NB4 (cell line): ENCODE data around the gene ADAMTS13.

Experiments used
- DNase-seq: peaks from one replicate; pipeline ENCODE4 v3.0.0; 2010; ENCODE audit warnings: low read depth
- H3K4me3 ChIP-seq: one replicate; pipeline ENCODE4 v1.5.1; 2011; ENCODE audit warnings: mild to moderate bottlenecking, low read depth, low read length, moderate library complexity
- CTCF ChIP-seq: IDR thresholded peaks from one replicate; pipeline ENCODE4 v1.5.1; 2012; ENCODE audit warnings: low read depth, low read length
- MAX ChIP-seq: IDR thresholded peaks from 2 replicates; pipeline ENCODE4 v1.6.1; 2011; ENCODE audit warnings: low read depth, low read length
- MYC ChIP-seq: IDR thresholded peaks from 2 replicates; pipeline ENCODE4 v1.6.1; 2011; ENCODE audit warnings: low read depth, low read length
- POLR2A ChIP-seq: IDR thresholded peaks from 2 replicates; pipeline ENCODE4 v1.6.1; 2011; ENCODE audit warnings: mild to moderate bottlenecking; ENCODE audit not compliant: insufficient read length; ENCODE audit errors: extremely low read depth

ADAMTS13 gene

GRCh38 chr9:133474215-133474614 lies 52.0 kb downstream of the ADAMTS13 start:
- peak; percentile 73 for DNase-seq
- TF ChIP-seq POLR2A (no peak), MAX (peak; percentile 23; the same call in 1 of the 2 replicates), MYC (no peak)
- H3K4me3 ChIP-seq, result no peak overlapping the region

GRCh38 chr9:133474853-133475252 lies 52.7 kb downstream of the ADAMTS13 start:
- TF ChIP-seq POLR2A (no peak), CTCF (no peak), MAX (no peak), MYC (no peak)
- no peak for DNase-seq
- no peak overlapping the region for H3K4me3 ChIP-seq

GRCh38 chr9:133475292-133476012 lies 53.3 kb downstream of the ADAMTS13 start:
- no peak for TF ChIP-seq POLR2A
- no peak overlapping the region for H3K4me3 ChIP-seq
- DNase-seq, result no peak

GRCh38 chr9:133476036-133476931 lies 54.1 kb downstream of the ADAMTS13 start:
- no peak overlapping the region for H3K4me3 ChIP-seq
- DNase-seq, result peak; percentile 78
- TF ChIP-seq MAX, result no peak
- no peak for TF ChIP-seq MYC
- no peak for TF ChIP-seq POLR2A
- TF ChIP-seq CTCF, result no peak

- H3K4me3 ChIP-seq, result no peak overlapping the region
- DNase-seq, result no peak
- TF ChIP-seq MAX (no peak), CTCF (no peak), MYC (no peak), POLR2A (no peak)
These were observed 54.8 kb downstream of the ADAMTS13 start for GRCh38 chr9:133476941-133477340.

GRCh38 chr9:133477461-133477860 lies 55.3 kb downstream of the ADAMTS13 start:
- TF ChIP-seq CTCF (no peak), MYC (no peak), POLR2A (no peak), MAX (no peak)
- peak overlapping the region; percentile 55 for H3K4me3 ChIP-seq

More at GRCh38 chr9:133477461-133477860, 55.3 kb downstream of the ADAMTS13 start:
- no peak for DNase-seq
